ENCODE results near the gene SENP8. TPM values are rescaled to one million over a fixed set of nuclear protein-coding genes. Genes with fewer than 3 reads are reported as not detected.

The SENP8 gene
- total RNA-seq, 1 experiment from 2014 or later = 3.4 TPM

DNA sequence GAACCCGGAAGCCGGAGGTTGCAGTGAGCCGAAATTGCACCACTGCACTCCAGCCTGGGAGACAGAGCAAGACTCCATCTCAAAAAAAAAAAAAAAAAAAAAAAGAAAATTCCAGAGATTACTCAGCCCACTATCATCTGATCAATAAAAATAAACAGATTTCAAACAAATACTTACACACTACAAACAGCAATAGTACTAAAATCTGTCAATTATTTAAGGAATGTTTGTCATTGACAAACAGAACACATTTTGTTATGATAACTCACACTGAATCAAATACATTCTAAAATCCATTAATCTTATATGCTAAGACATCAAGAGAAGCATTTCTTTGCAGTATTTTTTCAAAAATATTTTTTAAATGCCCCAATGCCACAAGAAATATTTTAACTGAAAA is 7.8 kb upstream of the SENP8 start:
- Mint-ChIP-seq H3K27ac (ENCODE audit: unreplicated experiment) (no peak overlapping the region), H3K27me3 (ENCODE audit: insufficient read depth, unreplicated experiment) (no peaks in the 10 kb centered on the region), H3K9me3 (ENCODE audit: unreplicated experiment) (no peaks in the 10 kb centered on the region), H3K36me3 (ENCODE audit: insufficient read depth, unreplicated experiment) (peaks cover 12% of the 10 kb centered on the region), H3K4me1 (ENCODE audit: low read depth, unreplicated experiment) (peaks cover 23% of the 10 kb centered on the region), H3K4me3 (ENCODE audit: unreplicated experiment) (no peak overlapping the region)
- Histone ChIP-seq H3K4me3 (ENCODE audit: low read depth, low read length) (no peak overlapping the region), H3K9me3 (no peaks in the 10 kb centered on the region), H3K36me3 (ENCODE audit: control insufficient read depth, insufficient read depth, low read length) (no peaks in the 10 kb centered on the region), H3K4me1 (peaks cover 50% of the 10 kb centered on the region), H3K27me3 (replicated peaks; ENCODE audit: control insufficient read depth, insufficient read depth, low read length) (no peaks in the 10 kb centered on the region)
- TF ChIP-seq, protein P1, sequence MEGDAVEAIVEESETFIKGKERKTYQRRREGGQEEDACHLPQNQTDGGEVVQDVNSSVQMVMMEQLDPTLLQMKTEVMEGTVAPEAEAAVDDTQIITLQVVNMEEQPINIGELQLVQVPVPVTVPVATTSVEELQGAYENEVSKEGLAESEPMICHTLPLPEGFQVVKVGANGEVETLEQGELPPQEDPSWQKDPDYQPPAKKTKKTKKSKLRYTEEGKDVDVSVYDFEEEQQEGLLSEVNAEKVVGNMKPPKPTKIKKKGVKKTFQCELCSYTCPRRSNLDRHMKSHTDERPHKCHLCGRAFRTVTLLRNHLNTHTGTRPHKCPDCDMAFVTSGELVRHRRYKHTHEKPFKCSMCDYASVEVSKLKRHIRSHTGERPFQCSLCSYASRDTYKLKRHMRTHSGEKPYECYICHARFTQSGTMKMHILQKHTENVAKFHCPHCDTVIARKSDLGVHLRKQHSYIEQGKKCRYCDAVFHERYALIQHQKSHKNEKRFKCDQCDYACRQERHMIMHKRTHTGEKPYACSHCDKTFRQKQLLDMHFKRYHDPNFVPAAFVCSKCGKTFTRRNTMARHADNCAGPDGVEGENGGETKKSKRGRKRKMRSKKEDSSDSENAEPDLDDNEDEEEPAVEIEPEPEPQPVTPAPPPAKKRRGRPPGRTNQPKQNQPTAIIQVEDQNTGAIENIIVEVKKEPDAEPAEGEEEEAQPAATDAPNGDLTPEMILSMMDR (IDR thresholded peaks at IDR 0.05; ENCODE audit: insufficient read depth in 1 of 2, low read depth in 1 of 2, low read length in 1 of 2, severe bottlenecking in 1 of 2, unreplicated experiment in 1 of 2) = no peak
- POLR2A ChIA-PET = no interaction called here
- no TSS peak for BruUV-seq (replicated peaks)
- CTCF ChIA-PET = no interaction called here
- no peak for DNase-seq
- intact Hi-C loops (cut with micrococcal nuclease; ENCODE audit: unreplicated experiment) = loop anchor here (10.0 kb wide), 1 partner anchor 136 kb away; no protein-coding TSS in a partner anchor

DNA sequence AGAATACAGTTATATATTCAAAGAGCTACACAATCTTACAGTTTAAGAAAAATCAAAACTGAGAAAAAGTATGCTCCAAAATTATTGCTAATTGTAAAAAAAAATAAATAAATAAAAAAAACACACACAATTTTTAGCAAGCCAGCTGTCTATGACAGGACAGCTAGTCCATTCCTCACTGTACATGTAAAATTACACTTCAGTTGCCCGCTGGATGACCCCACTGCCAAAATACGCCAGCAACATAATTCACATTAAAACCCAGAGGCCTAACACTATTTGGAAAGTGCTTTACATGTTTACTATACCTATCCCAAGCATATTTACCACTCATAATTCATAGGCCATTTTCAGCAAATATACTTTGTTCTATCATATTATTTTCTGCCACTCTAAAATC is 6.1 kb upstream of the SENP8 start:
- no peak overlapping the region for H3K4me3 ChIP-seq (ENCODE audit: low read depth, low read length)
- BruUV-seq (replicated peaks) = no TSS peak
- Mint-ChIP-seq H3K27ac (ENCODE audit: unreplicated experiment) (no peak overlapping the region), H3K4me1 (ENCODE audit: low read depth, unreplicated experiment) (peaks cover 31% of the 10 kb centered on the region), H3K27me3 (ENCODE audit: insufficient read depth, unreplicated experiment) (no peaks in the 10 kb centered on the region), H3K4me3 (ENCODE audit: unreplicated experiment) (no peak overlapping the region), H3K36me3 (ENCODE audit: insufficient read depth, unreplicated experiment) (peaks cover 17% of the 10 kb centered on the region), H3K9me3 (ENCODE audit: unreplicated experiment) (no peaks in the 10 kb centered on the region)
- peaks cover 50% of the 10 kb centered on the region for H3K4me1 ChIP-seq
- TF ChIP-seq, protein P1 (IDR thresholded peaks at IDR 0.05; ENCODE audit: insufficient read depth in 1 of 2, low read depth in 1 of 2, low read length in 1 of 2, severe bottlenecking in 1 of 2, unreplicated experiment in 1 of 2) = no peak
- intact Hi-C loops (cut with micrococcal nuclease; ENCODE audit: unreplicated experiment) = loop anchor here (10.0 kb wide), 1 partner anchor 137 kb away; no protein-coding TSS in a partner anchor
- POLR2A ChIA-PET = interaction anchor here (0.5 kb wide), 1 partner anchor 69 kb away, joined by 3 read pairs; no protein-coding TSS in a partner anchor
- CTCF ChIA-PET = no interaction called here
- no peaks in the 10 kb centered on the region for H3K36me3 ChIP-seq (ENCODE audit: control insufficient read depth, insufficient read depth, low read length)
- DNase-seq = no peak
- H3K27me3 ChIP-seq (replicated peaks; ENCODE audit: control insufficient read depth, insufficient read depth, low read length) = no peaks in the 10 kb centered on the region
- H3K9me3 ChIP-seq = no peaks in the 10 kb centered on the region

DNA sequence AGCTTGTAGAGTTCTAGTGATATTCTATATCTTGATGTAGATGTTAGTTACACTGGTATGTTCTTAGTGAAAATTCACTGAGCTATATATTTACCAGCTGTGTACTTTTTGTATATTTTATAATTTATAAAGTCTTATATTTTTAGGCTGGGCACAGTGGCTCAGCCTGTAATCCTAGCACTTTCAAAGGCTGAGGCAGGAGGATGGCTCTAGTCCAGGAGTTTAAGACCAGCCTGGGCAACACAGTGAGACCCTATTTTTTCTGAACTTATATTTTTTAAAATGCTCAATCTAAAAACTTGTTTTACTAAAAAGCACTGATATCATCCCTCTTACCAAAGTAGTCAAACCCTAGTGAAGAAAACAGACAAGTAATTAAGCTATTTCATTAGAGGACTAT is 5.4 kb upstream of the SENP8 start:
- TF ChIP-seq, protein P1 (IDR thresholded peaks at IDR 0.05; ENCODE audit: insufficient read depth in 1 of 2, low read depth in 1 of 2, low read length in 1 of 2, severe bottlenecking in 1 of 2, unreplicated experiment in 1 of 2) = no peak
- ChIA-PET POLR2A (interaction anchor here (0.5 kb wide), 1 partner anchor 70 kb away, joined by 3 read pairs; no protein-coding TSS in a partner anchor), CTCF (no interaction called here)
- no peak overlapping the region for H3K4me3 ChIP-seq (ENCODE audit: low read depth, low read length)
- H3K27me3 Mint-ChIP-seq (ENCODE audit: insufficient read depth, unreplicated experiment) = no peaks in the 10 kb centered on the region
- H3K27me3 ChIP-seq (replicated peaks; ENCODE audit: control insufficient read depth, insufficient read depth, low read length) = no peaks in the 10 kb centered on the region
- H3K36me3 ChIP-seq (ENCODE audit: control insufficient read depth, insufficient read depth, low read length) = no peaks in the 10 kb centered on the region
- peaks cover 47% of the 10 kb centered on the region for H3K4me1 ChIP-seq
- BruUV-seq (replicated peaks) = no TSS peak
- DNase-seq = no peak
- no peaks in the 10 kb centered on the region for H3K9me3 ChIP-seq
- H3K4me1 Mint-ChIP-seq (ENCODE audit: low read depth, unreplicated experiment) = peaks cover 31% of the 10 kb centered on the region
- H3K4me3 Mint-ChIP-seq (ENCODE audit: unreplicated experiment) = peak overlapping the region; percentile 2
- peaks cover 22% of the 10 kb centered on the region for H3K36me3 Mint-ChIP-seq (ENCODE audit: insufficient read depth, unreplicated experiment)
- intact Hi-C loops (cut with micrococcal nuclease; ENCODE audit: unreplicated experiment) = loop anchor here (10.0 kb wide), 1 partner anchor 138 kb away; no protein-coding TSS in a partner anchor
- peak overlapping the region; percentile 7 for H3K27ac Mint-ChIP-seq (ENCODE audit: unreplicated experiment)
- H3K9me3 Mint-ChIP-seq (ENCODE audit: unreplicated experiment) = no peaks in the 10 kb centered on the region

Measured in Caco-2 (cell line).